GM20000 (cell line): Measurements from ENCODE around the gene BMPR1A.

ENCODE experiments used
- DNase-seq: peaks from one replicate; pipeline ENCODE4 v3.0.0; 2012; ENCODE audit warnings: low spot score
- TF ChIP-seq, protein P1 (sequence below): IDR thresholded peaks from 2 replicates; pipeline ENCODE4 v1.5.1; 2012; ENCODE audit warnings: mild to moderate bottlenecking, control low read depth; ENCODE audit errors: extremely low read depth, missing control alignments

BMPR1A gene

DNA sequence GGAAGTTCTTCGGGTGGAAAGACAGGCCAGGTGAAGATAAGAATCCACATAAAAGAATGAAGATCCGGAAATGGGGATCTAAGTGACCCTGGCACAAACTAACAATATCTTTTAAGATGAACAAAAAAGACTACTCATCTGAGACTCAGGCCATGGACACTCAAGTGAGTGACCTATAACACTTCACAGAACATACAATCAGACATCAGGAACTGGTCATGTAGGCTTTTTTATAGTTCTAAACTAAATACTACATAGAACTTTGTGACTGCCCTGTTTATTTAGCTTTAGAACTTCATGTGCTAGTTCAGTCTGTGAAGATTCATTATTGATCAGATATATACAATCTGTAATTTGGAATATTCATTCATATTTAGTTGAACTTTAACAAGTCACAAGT, 148.2 kb downstream of the BMPR1A start:
- no peak for DNase-seq
- TF ChIP-seq, protein P1, sequence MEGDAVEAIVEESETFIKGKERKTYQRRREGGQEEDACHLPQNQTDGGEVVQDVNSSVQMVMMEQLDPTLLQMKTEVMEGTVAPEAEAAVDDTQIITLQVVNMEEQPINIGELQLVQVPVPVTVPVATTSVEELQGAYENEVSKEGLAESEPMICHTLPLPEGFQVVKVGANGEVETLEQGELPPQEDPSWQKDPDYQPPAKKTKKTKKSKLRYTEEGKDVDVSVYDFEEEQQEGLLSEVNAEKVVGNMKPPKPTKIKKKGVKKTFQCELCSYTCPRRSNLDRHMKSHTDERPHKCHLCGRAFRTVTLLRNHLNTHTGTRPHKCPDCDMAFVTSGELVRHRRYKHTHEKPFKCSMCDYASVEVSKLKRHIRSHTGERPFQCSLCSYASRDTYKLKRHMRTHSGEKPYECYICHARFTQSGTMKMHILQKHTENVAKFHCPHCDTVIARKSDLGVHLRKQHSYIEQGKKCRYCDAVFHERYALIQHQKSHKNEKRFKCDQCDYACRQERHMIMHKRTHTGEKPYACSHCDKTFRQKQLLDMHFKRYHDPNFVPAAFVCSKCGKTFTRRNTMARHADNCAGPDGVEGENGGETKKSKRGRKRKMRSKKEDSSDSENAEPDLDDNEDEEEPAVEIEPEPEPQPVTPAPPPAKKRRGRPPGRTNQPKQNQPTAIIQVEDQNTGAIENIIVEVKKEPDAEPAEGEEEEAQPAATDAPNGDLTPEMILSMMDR: no peak

DNA sequence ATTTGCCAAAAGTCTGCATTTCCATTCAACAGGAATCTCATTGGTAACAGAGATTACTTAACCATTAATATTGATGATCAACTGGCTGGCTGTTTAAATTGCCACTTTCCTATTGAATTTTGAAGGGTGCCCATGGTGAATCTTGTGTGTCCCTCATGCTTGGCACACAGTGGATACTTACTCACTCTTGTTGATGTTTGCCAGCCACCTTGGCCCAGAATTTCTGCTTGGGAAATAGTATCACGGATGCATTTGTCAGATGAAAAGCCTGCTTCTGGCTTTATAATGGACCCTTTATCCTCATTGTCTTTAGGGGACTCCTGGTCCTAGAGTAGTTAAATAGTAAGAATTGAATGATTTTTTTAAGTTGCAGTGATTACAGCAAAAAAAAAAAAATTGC, 149.0 kb downstream of the BMPR1A start:
- no peak for DNase-seq
- TF ChIP-seq, protein P1: no peak

DNA sequence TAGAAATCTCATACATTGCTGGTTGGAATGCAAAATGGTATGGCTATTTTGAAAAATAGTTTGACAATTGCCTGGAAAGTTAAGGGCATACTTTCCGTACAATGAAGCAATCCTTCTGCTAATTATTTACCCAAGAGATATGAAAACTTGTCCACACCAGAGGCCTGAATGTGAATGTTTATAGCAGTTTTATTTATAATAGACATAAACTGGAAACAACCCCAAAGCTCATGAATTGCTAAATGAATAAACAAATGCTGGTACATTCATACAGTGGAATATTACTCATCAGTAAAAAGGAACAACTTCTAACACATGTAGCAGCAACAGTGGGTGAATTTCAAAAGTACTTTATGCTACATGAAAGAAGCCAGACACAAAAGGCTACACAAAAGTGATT, 158.3 kb downstream of the BMPR1A start:
- TF ChIP-seq, protein P1: no peak
- DNase-seq: no peak

DNA sequence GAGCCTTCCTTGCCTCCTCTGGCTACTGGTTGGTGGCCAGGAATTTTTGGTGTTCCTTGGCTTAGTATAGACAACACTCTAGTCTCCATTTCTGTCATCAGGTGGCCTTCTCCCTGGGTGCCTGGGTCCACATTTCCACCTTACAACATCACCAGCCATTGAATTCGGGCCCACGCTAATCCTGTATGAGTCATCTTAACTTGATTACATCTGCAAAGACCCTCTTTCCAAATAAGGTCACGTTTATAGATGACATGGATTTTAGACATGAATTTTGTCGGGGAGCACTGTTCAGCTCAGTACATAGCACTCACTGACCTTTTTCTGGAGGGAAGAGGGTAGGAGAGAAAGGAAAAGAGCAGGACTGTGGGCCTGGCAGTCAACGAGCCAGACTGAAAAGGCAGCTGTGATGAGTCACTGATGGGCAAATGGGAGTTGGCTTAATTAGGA, 161.6 kb downstream of the BMPR1A start:
- TF ChIP-seq, protein P1: no peak
- DNase-seq: no peak

DNA sequence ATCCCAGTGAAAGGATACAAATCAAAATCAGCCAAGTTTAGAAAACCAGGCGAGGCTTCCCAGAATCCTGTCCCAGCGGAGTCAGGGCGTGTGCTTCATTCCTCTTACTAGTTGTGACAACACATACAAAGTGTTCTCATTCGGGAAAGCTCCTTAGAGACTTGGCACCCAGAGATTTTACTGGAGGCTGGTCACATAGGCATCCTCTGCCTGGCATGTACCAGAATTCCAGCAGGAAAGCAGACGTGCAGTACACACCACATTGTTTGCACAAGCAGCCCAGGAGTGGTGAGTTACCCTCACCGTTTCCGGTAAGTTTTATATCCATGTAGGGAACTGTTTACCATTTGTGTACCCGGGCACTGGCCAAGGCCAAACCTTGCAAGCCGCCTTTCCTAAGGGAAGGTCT, 166.1 kb downstream of the BMPR1A start:
- no peak for DNase-seq
- TF ChIP-seq, protein P1: no peak

DNA sequence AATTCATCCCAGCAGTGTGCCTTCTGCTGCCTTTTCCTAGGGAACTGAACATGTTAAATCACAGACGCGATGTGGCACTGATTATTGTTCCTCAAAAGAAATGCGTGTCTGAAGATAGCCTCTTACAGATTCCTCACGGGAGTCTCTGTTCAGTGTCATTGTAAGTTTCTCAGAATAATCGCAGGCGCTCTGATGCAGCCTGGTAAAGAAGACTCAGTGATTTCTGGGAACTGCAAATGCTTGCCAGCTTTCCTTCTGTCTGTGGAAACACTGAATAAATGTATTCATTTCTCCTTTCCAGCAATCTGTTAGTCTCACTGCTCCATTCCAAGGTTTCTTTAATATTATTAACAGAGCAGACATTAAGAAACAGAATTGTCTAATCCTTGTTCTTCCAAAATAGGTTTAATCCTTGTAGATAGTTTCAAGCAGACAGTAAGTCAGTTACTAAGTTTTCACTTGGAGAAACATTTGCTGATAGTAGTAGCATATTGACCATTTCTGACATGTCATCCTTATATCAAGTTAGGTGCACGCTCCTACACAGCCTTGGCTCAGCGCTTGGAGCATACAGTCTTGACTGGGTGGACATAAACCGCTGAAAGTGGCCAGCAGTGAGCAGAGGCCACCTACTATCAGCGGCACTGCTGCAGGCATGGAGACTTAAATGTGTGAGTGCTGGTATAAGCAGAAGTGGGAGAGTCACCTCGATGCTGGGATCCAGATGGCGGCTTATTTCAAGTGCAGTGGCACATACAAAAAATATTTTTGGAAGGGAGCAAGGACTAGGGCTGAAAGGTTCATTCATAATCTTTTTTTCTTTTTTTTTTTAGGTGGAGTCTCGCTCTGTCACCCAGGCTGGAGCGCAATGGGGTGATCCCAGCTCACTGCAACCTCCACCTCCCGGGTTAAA, 173.3 kb downstream of the BMPR1A start:
- no peak for DNase-seq
- TF ChIP-seq, protein P1: no peak

DNA sequence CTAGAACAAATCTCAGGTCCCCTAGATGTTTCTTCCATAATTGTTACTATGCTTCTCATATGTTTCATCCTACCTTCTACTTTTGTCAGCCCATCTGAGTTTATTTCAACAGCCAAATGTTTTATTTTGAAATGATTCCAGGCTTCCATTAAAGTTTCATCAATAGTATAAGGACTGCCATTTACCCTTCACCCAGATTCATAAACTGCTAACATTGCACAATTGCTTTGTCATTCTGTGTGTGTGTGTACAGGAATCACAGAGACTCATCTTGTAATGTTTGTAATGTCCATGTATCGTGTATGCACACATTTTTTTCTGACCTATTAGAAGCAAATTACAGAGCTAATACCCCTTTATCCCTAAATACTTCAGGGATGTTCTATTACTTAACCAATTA, 175.5 kb downstream of the BMPR1A start:
- TF ChIP-seq, protein P1: no peak
- no peak for DNase-seq
